ENCODE data around the gene ARFGAP2. TPM values are rescaled to one million over a fixed set of nuclear protein-coding genes. Genes with fewer than 3 reads are reported as not detected.

Gene ARFGAP2
- polyA plus RNA-seq, 1 donor from 2014 or later: 213 TPM

DNA sequence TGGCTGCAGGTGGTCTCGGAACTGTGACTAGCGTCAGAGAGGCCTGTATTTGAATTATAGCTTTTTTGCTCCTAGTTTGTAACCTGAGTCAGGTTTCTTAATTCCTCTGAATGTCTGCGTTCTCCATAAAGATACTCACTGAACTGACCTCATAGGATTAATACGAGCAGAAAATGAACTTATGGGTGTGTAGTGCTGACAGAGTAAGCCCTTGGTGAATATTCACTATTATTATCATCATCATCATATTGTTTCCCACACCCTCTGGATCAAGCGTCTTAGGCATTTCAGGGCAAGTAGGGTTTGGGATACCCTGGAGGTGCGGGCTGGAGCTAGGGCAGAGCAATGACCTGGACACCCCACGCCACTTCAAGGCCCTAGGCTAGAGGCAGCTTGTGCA, 29.0 kb downstream of the ARFGAP2 start:
- H3K9me3 ChIP-seq (ENCODE audit: low read length): no peaks in the 10 kb centered on the region
- H2AFZ ChIP-seq (ENCODE audit: low read depth, low read length): no peak overlapping the region
- H3K27me3 ChIP-seq (ENCODE audit: insufficient read depth, low read depth, low read length): no peaks in the 10 kb centered on the region
- H3K9ac ChIP-seq (ENCODE audit: low read length): no peak overlapping the region
- no peaks in the 10 kb centered on the region for H3K79me2 ChIP-seq (replicated peaks; ENCODE audit: insufficient read depth, low read length)
- H3K4me3 ChIP-seq (ENCODE audit: low read length): no peak overlapping the region
- H3K27ac ChIP-seq (ENCODE audit: low read length): no peak overlapping the region
- TF ChIP-seq EZH2 (IDR thresholded peaks at IDR 0.05; ENCODE audit: borderline replicate concordance, insufficient read depth, low read length, poor library complexity, severe bottlenecking) (no peak), SMC3 (conservative IDR thresholded peaks at IDR 0.05; ENCODE audit: poor library complexity) (no peak), MXI1 (conservative IDR thresholded peaks at IDR 0.05; ENCODE audit: poor library complexity, severe bottlenecking) (no peak), RAD21 (conservative IDR thresholded peaks at IDR 0.05) (no peak), EP300 (conservative IDR thresholded peaks at IDR 0.05; ENCODE audit: poor library complexity, severe bottlenecking) (no peak), TAF1 (IDR thresholded peaks at IDR 0.05; ENCODE audit: low read depth) (no peak), POLR2AphosphoS5 (IDR thresholded peaks at IDR 0.05) (no peak)
- TF ChIP-seq, protein P1, sequence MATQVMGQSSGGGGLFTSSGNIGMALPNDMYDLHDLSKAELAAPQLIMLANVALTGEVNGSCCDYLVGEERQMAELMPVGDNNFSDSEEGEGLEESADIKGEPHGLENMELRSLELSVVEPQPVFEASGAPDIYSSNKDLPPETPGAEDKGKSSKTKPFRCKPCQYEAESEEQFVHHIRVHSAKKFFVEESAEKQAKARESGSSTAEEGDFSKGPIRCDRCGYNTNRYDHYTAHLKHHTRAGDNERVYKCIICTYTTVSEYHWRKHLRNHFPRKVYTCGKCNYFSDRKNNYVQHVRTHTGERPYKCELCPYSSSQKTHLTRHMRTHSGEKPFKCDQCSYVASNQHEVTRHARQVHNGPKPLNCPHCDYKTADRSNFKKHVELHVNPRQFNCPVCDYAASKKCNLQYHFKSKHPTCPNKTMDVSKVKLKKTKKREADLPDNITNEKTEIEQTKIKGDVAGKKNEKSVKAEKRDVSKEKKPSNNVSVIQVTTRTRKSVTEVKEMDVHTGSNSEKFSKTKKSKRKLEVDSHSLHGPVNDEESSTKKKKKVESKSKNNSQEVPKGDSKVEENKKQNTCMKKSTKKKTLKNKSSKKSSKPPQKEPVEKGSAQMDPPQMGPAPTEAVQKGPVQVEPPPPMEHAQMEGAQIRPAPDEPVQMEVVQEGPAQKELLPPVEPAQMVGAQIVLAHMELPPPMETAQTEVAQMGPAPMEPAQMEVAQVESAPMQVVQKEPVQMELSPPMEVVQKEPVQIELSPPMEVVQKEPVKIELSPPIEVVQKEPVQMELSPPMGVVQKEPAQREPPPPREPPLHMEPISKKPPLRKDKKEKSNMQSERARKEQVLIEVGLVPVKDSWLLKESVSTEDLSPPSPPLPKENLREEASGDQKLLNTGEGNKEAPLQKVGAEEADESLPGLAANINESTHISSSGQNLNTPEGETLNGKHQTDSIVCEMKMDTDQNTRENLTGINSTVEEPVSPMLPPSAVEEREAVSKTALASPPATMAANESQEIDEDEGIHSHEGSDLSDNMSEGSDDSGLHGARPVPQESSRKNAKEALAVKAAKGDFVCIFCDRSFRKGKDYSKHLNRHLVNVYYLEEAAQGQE (IDR thresholded peaks at IDR 0.05; ENCODE audit: borderline replicate concordance): no peak
- TF ChIP-seq, protein P2, sequence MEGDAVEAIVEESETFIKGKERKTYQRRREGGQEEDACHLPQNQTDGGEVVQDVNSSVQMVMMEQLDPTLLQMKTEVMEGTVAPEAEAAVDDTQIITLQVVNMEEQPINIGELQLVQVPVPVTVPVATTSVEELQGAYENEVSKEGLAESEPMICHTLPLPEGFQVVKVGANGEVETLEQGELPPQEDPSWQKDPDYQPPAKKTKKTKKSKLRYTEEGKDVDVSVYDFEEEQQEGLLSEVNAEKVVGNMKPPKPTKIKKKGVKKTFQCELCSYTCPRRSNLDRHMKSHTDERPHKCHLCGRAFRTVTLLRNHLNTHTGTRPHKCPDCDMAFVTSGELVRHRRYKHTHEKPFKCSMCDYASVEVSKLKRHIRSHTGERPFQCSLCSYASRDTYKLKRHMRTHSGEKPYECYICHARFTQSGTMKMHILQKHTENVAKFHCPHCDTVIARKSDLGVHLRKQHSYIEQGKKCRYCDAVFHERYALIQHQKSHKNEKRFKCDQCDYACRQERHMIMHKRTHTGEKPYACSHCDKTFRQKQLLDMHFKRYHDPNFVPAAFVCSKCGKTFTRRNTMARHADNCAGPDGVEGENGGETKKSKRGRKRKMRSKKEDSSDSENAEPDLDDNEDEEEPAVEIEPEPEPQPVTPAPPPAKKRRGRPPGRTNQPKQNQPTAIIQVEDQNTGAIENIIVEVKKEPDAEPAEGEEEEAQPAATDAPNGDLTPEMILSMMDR (IDR thresholded peaks at IDR 0.05; ENCODE audit: poor library complexity, severe bottlenecking): no peak
- no peaks in the 10 kb centered on the region for H4K20me1 ChIP-seq (ENCODE audit: insufficient read depth)
- H3K36me3 ChIP-seq (ENCODE audit: insufficient read depth, low read length): no peaks in the 10 kb centered on the region
- H3K9me2 ChIP-seq (ENCODE audit: insufficient read depth, low read length): no peaks in the 10 kb centered on the region
- no peaks in the 10 kb centered on the region for H3F3A ChIP-seq (ENCODE audit: insufficient read depth, low read length, poor library complexity, severe bottlenecking)
- H3K4me2 ChIP-seq (ENCODE audit: low read length): no peak overlapping the region

DNA sequence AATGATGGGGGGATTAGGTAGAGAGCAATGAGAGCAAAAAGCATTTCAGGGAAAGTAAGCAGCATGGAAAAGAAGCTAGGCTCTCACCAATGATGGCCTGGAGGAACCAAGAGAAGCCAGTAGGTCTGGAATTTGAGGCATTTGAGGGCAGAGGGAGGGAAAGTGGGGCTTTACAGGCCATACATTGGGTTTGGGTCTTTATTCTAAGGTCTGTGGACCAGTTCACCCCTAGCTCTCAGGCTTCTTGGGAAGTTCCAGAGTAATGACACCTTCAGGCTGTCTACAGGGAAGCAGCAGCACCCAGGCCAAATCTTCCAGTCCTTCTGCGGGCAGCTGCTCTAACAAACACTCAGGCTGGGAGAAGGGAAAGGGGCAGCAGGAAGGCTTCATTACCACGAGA, 29.4 kb downstream of the ARFGAP2 start:
- no peaks in the 10 kb centered on the region for H3K9me3 ChIP-seq (ENCODE audit: low read length)
- no peaks in the 10 kb centered on the region for H3K79me2 ChIP-seq (replicated peaks; ENCODE audit: insufficient read depth, low read length)
- no peaks in the 10 kb centered on the region for H3K36me3 ChIP-seq (ENCODE audit: insufficient read depth, low read length)
- H3K27ac ChIP-seq (ENCODE audit: low read length): no peak overlapping the region
- no peak overlapping the region for H3K4me2 ChIP-seq (ENCODE audit: low read length)
- H3F3A ChIP-seq (ENCODE audit: insufficient read depth, low read length, poor library complexity, severe bottlenecking): no peaks in the 10 kb centered on the region
- no peaks in the 10 kb centered on the region for H3K27me3 ChIP-seq (ENCODE audit: insufficient read depth, low read depth, low read length)
- no peaks in the 10 kb centered on the region for H3K9me2 ChIP-seq (ENCODE audit: insufficient read depth, low read length)
- H3K9ac ChIP-seq (ENCODE audit: low read length): no peak overlapping the region
- H4K20me1 ChIP-seq (ENCODE audit: insufficient read depth): no peaks in the 10 kb centered on the region
- no peak overlapping the region for H3K4me3 ChIP-seq (ENCODE audit: low read length)
- TF ChIP-seq, protein P1 (IDR thresholded peaks at IDR 0.05; ENCODE audit: borderline replicate concordance): no peak
- TF ChIP-seq SMC3 (conservative IDR thresholded peaks at IDR 0.05; ENCODE audit: poor library complexity) (no peak), POLR2AphosphoS5 (IDR thresholded peaks at IDR 0.05) (no peak), TAF1 (IDR thresholded peaks at IDR 0.05; ENCODE audit: low read depth) (no peak), MXI1 (conservative IDR thresholded peaks at IDR 0.05; ENCODE audit: poor library complexity, severe bottlenecking) (no peak), RAD21 (conservative IDR thresholded peaks at IDR 0.05) (no peak), EZH2 (IDR thresholded peaks at IDR 0.05; ENCODE audit: borderline replicate concordance, insufficient read depth, low read length, poor library complexity, severe bottlenecking) (no peak), EP300 (conservative IDR thresholded peaks at IDR 0.05; ENCODE audit: poor library complexity, severe bottlenecking) (no peak)
- TF ChIP-seq, protein P2 (IDR thresholded peaks at IDR 0.05; ENCODE audit: poor library complexity, severe bottlenecking): no peak
- no peak overlapping the region for H2AFZ ChIP-seq (ENCODE audit: low read depth, low read length)
